Body of pancreas (tissue), 4 donors: ENCODE measurements around the gene NPW. TPM values are rescaled to one million over a fixed set of nuclear protein-coding genes. Genes with fewer than 3 reads are reported as not detected.

Experiments
- ATAC-seq: fragments of 150-250 bp; one replicate; pipeline ENCODE4 v1.9.1; 2016
- DNase-seq, 4 donors: peaks; one replicate each; pipeline ENCODE4 v3.0.0-alpha.2; 2019
- H3K27ac ChIP-seq, 4 donors: fragments of 200-600 bp; sonication (generic); 1 replicate in 3 of 4; 2 replicates in 1 of 4; pipeline versions ENCODE4 v1.5.1 to v1.6.1; 2016 to 2019; ENCODE audit warnings: mild to moderate bottlenecking in 1 of 4, mixed read lengths in 1 of 4, moderate library complexity in 1 of 4
- H3K27me3 ChIP-seq, 2 donors: fragments of 200-600 bp; sonication (generic); one replicate each; pipeline ENCODE4 v1.6.0; 2016; ENCODE audit warnings: mild to moderate bottlenecking in 1 of 2
- H3K36me3 ChIP-seq, 2 donors: fragments of 200-600 bp; sonication (generic); replicated peaks in 1 of 2; 2 replicates each; pipeline ENCODE4 v1.5.1; 2016; ENCODE audit warnings: low read depth in 2 of 2; ENCODE audit not compliant: insufficient read depth in 1 of 2
- H3K4me1 ChIP-seq: fragments of 200-600 bp; sonication (generic); one replicate; pipeline ENCODE4 v1.6.0; 2016
- H3K4me3 ChIP-seq, 2 donors: fragments of 200-600 bp; sonication (generic); 1 replicate in 1 of 2; 2 replicates in 1 of 2; pipeline ENCODE4 v1.5.1; 2016 to 2019
- H3K9me3 ChIP-seq, 3 donors: fragments of 200-600 bp; sonication (generic); 1 replicate in 2 of 3; 2 replicates in 1 of 3; pipeline ENCODE4 v1.5.1; 2016
- CTCF ChIP-seq, 7 experiments: fragments of 450-650 bp in 4 of 7; fragments of 200-600 bp in 3 of 7; sonication (generic) in 3 of 7; IDR thresholded peaks; one replicate each; pipeline ENCODE4 v1.5.1; 2016 to 2019; ENCODE audit warnings: antibody characterized with exemption in 7 of 7
- POLR2A ChIP-seq, 3 donors: fragments of 450-650 bp; IDR thresholded peaks; one replicate each; pipeline ENCODE4 v1.6.1; 2016; ENCODE audit warnings: antibody characterized with exemption in 3 of 3, mild to moderate bottlenecking in 2 of 3
- WGBS, 2 donors: methylation state at CpG; one replicate each; pipeline ENCODE4 v1.1.5; 2017; 5-methylcytosine and 5-hydroxymethylcytosine counted together
- intact Hi-C: fragments of 100-400 bp; cut with DNase I; formaldehyde crosslinking; loops from one replicate; pipeline ENCODE4 v1.15.1; 2023
- total RNA-seq, 2 donors: library from RNA; depleted of rRNA; stranded (reverse); fragments of >200 nt; gene quantifications; one replicate each; pipeline ENCODE4 v1.1.0, GENCODE V29; 2016

NPW gene
- total RNA-seq, 2 donors from 2014 or later = not detected

GRCh38 chr16:2034696-2035430, 15.3 kb downstream of the NPW start:
- TF ChIP-seq CTCF (IDR thresholded peaks at IDR 0.05) (no peak), POLR2A (IDR thresholded peaks at IDR 0.05) (no peak)
- DNase-seq (peak in 1 of 4 donors; percentile 30), ATAC-seq (no peak)
- Histone ChIP-seq H3K27ac (peak overlapping the region; percentile 33 to 82 (median 66)), H3K36me3 (no peaks in the 10 kb centered on the region), H3K4me3 (no peak overlapping the region), H3K27me3 (no peaks in the 10 kb centered on the region), H3K4me1 (peaks cover 36% of the 10 kb centered on the region), H3K9me3 (no peaks in the 10 kb centered on the region)
- intact Hi-C loops = no loop called here
- WGBS, 2 donors = 80 to 81% methylated on average over 3 to 17 of the region's 17 CpGs

DNA sequence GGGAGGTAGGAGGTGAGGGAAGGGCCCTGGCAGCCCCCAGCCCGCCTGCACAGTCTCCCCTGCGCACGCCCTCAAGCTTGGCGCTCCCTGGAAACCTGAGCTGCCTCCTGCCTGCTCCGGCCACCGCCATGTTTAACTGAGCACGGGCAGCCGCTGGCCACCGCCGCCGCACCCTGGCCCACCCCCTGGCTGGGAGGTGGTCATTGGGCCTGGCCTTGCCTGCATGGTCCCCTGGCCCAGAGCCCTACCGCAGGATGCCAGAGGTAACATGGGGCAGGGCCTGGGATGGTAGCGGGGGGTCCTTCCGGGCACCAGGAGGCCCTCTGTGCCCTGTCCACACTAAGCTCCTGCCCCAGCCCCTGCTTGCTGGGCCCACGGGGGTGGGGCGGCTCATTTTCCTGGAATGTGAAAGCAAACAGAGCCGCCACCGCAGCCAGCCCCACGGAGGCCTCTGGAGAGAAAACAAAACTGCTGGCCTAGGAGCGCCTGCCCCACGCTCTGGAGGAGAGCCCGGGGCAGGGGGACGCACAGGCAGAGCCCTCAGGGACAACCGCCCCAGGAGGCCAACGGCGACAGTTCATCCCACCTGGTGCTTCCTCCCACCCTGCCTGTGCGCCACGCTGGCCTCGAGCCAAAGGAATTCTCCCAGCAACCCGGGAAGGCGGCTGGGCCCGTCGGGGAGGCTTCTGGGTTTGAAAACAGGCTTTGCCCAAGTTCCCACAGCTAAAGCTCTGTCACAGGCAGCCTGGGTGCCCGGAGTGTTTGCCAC, 16.0 kb downstream of the NPW start:
- DNase-seq = peak in 3 of 4 donors; percentile 48 to 65 (median 54)
- no peak overlapping the region for H3K4me3 ChIP-seq

DNA sequence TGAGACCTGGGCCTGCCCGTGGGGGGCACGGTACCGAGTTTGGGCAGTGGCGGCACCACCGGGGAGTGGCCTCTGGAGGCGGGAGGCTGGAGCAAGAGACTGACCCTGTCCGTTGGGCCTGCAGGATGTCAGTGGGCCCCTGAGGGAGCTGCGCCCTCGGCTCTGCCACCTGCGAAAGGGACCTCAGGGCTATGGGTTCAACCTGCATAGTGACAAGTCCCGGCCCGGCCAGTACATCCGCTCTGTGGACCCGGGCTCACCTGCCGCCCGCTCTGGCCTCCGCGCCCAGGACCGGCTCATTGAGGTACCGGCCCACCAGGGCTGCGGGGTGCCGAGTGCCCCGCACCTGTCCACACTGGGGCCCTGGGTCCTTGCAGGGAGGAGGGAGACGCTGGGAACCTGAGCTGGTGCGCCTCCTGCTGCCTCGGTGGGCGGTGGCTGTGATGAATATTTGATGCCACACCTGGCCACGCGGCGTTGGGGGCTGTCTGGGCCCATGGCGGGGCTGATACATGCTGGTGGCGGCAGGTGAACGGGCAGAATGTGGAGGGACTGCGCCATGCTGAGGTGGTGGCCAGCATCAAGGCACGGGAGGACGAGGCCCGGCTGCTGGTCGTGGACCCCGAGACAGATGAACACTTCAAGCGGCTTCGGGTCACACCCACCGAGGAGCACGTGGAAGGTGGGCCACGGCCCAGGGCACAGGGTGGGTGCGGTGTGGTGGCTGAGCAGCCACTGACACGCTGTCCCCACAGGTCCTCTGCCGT, 16.8 kb downstream of the NPW start:
- TF ChIP-seq POLR2A (IDR thresholded peaks at IDR 0.05) (no peak), CTCF (IDR thresholded peaks at IDR 0.05) (no peak)
- Histone ChIP-seq H3K9me3 (no peaks in the 10 kb centered on the region), H3K36me3 (no peaks in the 10 kb centered on the region), H3K4me1 (peaks cover 45% of the 10 kb centered on the region), H3K4me3 (no peak overlapping the region), H3K27ac (peak overlapping the region; percentile 33 to 82 (median 66)), H3K27me3 (no peaks in the 10 kb centered on the region)
- intact Hi-C loops = no loop called here
- ATAC-seq (no peak), DNase-seq (no peak)
- 88 to 97% methylated on average over 13 to 44 of the region's 47 CpGs for WGBS, 2 donors

More for the DNA sequence above, 16.0 kb downstream of the NPW start:
- peak; percentile 44 for ATAC-seq
- H3K36me3 ChIP-seq = no peaks in the 10 kb centered on the region
- intact Hi-C loops = no loop called here
- peak overlapping the region; percentile 33 to 82 (median 66) for H3K27ac ChIP-seq
- no peaks in the 10 kb centered on the region for H3K9me3 ChIP-seq
- WGBS, 2 donors = 53 to 80% methylated on average over 6 to 34 of the region's 34 CpGs
- no peaks in the 10 kb centered on the region for H3K27me3 ChIP-seq
- TF ChIP-seq POLR2A (IDR thresholded peaks at IDR 0.05) (peak in 2 of 3 donors; percentile 25 to 38), CTCF (IDR thresholded peaks at IDR 0.05) (no peak)
- H3K4me1 ChIP-seq = peaks cover 44% of the 10 kb centered on the region

- Histone ChIP-seq H3K9me3 (no peaks in the 10 kb centered on the region), H3K4me1 (peaks cover 45% of the 10 kb centered on the region), H3K4me3 (no peak overlapping the region), H3K36me3 (no peaks in the 10 kb centered on the region), H3K27ac (peak overlapping the region in 2 of 4 donors; percentile 30 to 75), H3K27me3 (no peaks in the 10 kb centered on the region)
- TF ChIP-seq CTCF (IDR thresholded peaks at IDR 0.05) (no peak), POLR2A (IDR thresholded peaks at IDR 0.05) (no peak)
- ATAC-seq (no peak), DNase-seq (no peak)
- intact Hi-C loops = no loop called here
- 40 to 79% methylated on average over 1 to 15 of the region's 15 CpGs for WGBS, 2 donors
These were observed 17.5 kb downstream of the NPW start for GRCh38 chr16:2037115-2037514.
